AG04450 (cell line): Measurements from ENCODE around the gene FMNL2. TPM values are rescaled to one million over a fixed set of nuclear protein-coding genes. Genes with fewer than 3 reads are reported as not detected.

Source experiments
- CTCF ChIA-PET: fragments of 300-600, 350-600 bp; formaldehyde crosslinking; extraction: SDS; loops from one replicate; lab custom pipeline; 2022; ENCODE audit warnings: antibody characterized with exemption, inconsistent platforms; lab: Charles Lee
- POLR2A ChIA-PET: fragments of 350-600 bp; formaldehyde crosslinking; extraction: SDS; loops from one replicate; lab custom pipeline; 2021; ENCODE audit warnings: antibody characterized with exemption, inconsistent platforms; lab: Yijun Ruan, JAX
- DNase-seq: peaks from one replicate; pipeline ENCODE4 v3.0.0-alpha.2; 2011; ENCODE audit warnings: low read depth, low spot score
- H3K27ac ChIP-seq: one replicate; pipeline ENCODE4 v1.5.1; 2012; ENCODE audit warnings: low read depth, low read length, control low read depth
- H3K27me3 ChIP-seq: one replicate; pipeline ENCODE4 v1.6.0; 2012; ENCODE audit warnings: low read length; ENCODE audit not compliant: control insufficient read depth, insufficient read depth
- H3K4me3 ChIP-seq: 2 replicates; pipeline ENCODE4 v1.5.1; 2011; ENCODE audit warnings: mild to moderate bottlenecking, low read depth, low read length, control low read depth
- H3K9me3 ChIP-seq: 2 replicates; pipeline ENCODE4 v1.5.1; 2012; ENCODE audit warnings: low read length; ENCODE audit not compliant: control insufficient read depth, insufficient read depth
- polyA plus RNA-seq: library from polyadenylated mRNA; depleted of rRNA; stranded (reverse); fragments of >200 nt; gene quantifications from 2 replicates; pipeline ENCODE4 v1.2.3, GENCODE V29; 2011
- TF ChIP-seq, protein P1 (sequence below): IDR thresholded peaks from 2 replicates; pipeline ENCODE4 v1.5.1; 2011; ENCODE audit warnings: low read depth, low read length, control low read depth, inconsistent platforms

FMNL2 gene
- polyA plus RNA-seq, 1 experiment, result 22.0 TPM

DNA sequence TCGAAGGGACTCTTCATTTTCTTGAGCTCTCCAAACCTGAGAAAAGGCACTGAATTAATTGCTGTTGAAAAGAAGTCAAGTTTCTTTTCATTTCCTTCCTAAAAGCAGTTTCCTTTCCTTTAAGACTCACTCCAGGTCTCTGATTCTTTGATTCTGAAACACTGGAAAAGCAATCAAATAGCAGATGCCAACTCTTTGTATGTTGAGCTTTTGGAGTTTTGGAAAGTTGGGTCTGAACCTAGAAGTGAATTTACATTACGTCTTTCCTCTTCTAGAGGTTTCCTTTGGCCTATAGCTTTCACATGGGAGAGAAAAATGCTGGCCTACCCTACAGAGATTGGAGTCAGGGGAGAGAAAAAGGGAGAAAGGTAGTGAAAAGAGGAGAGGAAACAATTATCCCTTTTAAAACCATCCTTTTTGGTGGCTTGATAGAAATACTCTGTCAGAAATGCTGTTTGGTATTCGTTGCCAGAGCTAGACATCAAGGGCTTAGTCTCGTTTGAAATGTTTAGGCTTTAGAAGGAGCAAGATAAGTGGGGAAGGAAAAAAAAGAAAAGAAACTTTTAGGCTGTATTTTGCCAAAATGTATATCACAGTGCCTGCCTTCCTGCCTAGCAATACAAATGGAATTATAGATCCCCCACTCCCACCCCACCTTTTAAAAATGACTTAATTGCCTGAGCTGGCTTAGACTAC is 194.6 kb downstream of the FMNL2 start:
- DNase-seq, result no peak

DNA sequence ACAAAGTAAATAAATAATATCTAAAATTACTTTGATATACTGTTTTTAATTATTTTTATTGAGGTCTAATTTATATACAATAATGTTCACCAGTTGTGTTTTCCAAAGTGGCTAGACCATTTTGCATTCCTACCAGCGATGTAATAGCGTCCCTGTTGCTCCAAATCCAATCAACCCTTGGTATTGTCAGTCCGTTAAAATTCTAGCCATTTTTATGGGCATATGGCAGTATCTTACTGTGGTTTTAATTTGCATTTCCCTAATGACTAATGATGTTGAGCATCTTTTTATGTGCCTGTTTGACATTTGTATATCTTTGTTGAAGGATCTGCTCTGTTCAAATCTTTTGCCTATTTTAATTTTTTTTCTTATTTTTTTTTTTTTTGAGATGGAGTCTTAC is 197.3 kb downstream of the FMNL2 start:
- Histone ChIP-seq H3K9me3 (no peaks in the 10 kb centered on the region), H3K4me3 (no peak overlapping the region), H3K27me3 (no peaks in the 10 kb centered on the region), H3K27ac (no peak overlapping the region)
- POLR2A ChIA-PET, result no interaction called here
- no peak for DNase-seq
- CTCF ChIA-PET, result no interaction called here
- TF ChIP-seq, protein P1, sequence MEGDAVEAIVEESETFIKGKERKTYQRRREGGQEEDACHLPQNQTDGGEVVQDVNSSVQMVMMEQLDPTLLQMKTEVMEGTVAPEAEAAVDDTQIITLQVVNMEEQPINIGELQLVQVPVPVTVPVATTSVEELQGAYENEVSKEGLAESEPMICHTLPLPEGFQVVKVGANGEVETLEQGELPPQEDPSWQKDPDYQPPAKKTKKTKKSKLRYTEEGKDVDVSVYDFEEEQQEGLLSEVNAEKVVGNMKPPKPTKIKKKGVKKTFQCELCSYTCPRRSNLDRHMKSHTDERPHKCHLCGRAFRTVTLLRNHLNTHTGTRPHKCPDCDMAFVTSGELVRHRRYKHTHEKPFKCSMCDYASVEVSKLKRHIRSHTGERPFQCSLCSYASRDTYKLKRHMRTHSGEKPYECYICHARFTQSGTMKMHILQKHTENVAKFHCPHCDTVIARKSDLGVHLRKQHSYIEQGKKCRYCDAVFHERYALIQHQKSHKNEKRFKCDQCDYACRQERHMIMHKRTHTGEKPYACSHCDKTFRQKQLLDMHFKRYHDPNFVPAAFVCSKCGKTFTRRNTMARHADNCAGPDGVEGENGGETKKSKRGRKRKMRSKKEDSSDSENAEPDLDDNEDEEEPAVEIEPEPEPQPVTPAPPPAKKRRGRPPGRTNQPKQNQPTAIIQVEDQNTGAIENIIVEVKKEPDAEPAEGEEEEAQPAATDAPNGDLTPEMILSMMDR, result no peak

More for the DNA sequence above, 194.6 kb downstream of the FMNL2 start:
- Histone ChIP-seq H3K9me3 (no peaks in the 10 kb centered on the region), H3K4me3 (no peak overlapping the region), H3K27me3 (no peaks in the 10 kb centered on the region), H3K27ac (no peak overlapping the region)
- POLR2A ChIA-PET, result no interaction called here
- CTCF ChIA-PET, result no interaction called here
- TF ChIP-seq, protein P1, result no peak

DNA sequence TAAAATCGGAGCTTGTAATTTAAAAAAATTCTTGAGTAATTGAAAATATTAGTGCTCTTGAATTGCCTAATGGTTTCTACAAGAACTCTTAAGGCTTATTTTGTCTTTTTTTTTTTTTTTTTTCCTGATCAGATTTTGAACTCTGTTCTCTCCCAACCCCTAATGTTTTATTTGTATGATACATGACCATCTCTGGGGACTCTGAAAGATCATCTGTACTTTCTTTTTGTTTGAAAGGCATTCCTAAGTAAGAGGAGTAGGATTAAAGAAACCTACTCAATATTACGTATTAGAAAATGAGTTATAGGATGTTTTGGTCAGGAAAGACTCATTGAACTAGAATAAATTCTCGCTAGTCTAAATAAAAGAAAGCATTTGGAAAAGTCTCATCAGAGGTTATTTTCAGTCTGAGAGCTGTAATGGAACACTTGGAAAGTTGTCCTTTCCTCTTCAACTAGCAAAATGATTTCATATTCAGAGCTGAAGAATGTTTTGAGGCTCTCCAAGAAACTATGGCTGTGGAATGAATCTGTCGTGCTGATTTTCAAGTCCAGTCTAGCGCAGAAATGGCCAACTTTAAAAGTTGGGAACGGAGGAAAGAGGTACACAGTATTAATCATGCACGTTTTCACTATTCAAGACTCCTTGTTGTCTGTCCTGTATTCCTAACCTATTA is 199.6 kb downstream of the FMNL2 start:
- POLR2A ChIA-PET, result interaction anchor here (0.7 kb wide), 2 partner anchors 8 to 359 kb away, joined by 4 read pairs; no protein-coding TSS in a partner anchor
- Histone ChIP-seq H3K9me3 (no peaks in the 10 kb centered on the region), H3K27ac (no peak overlapping the region), H3K27me3 (no peaks in the 10 kb centered on the region), H3K4me3 (no peak overlapping the region)
- CTCF ChIA-PET, result interaction anchor here (0.6 to 0.8 kb wide), 5 partner anchors 12 to 198 kb away, joined by 3 to 5 read pairs (median 3); no protein-coding TSS in a partner anchor
- DNase-seq, result no peak
- TF ChIP-seq, protein P1, result no peak

DNA sequence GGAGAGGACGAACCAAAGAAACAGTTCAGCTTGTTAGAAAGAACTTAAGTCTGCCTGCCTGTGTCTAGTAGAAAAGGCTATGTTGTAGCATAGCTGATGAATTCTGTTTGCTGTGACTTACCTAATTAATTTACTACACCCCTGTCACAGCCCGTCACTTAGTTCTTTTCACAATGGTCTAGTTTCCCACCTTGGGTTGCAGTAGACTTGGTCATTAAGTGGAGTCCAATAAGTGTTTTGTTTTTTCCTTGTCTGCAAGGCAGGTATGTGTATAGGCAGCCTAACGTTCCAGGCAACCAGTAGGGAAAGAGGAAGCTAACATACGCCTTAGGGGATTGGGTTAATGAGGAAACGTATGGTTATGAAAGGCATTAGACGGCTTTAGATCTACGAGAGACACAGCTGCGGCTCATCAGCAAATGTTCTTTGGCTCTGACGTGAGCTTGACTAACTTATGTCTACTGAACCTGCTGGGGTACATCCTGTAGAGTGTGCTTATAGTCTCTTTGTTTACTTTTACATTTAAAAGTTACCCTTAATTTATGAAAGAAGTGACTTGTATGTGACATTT is 202.2 kb downstream of the FMNL2 start:
- Histone ChIP-seq H3K4me3 (no peak overlapping the region), H3K9me3 (no peaks in the 10 kb centered on the region), H3K27me3 (no peaks in the 10 kb centered on the region), H3K27ac (no peak overlapping the region)
- TF ChIP-seq, protein P1, result no peak
- ChIA-PET POLR2A (no interaction called here), CTCF (no interaction called here)
- DNase-seq, result no peak
